Epithelial cell of proximal tubule (primary cell): ENCODE measurements around the gene C12orf57. TPM values are rescaled to one million over a fixed set of nuclear protein-coding genes. Genes with fewer than 3 reads are reported as not detected.

Experiments
- DNase-seq: peaks from one replicate; pipeline ENCODE4 v3.0.0-alpha.2; 2011; ENCODE audit warnings: low read depth
- H3K4me3 ChIP-seq: 2 replicates; pipeline ENCODE4 v1.5.1; 2011; ENCODE audit warnings: low read depth, mild to moderate bottlenecking, low read length
- total RNA-seq: library from RNA; depleted of rRNA; stranded (reverse); fragments of >200 nt; gene quantifications from 2 replicates; pipeline ENCODE4 v1.2.3, GENCODE V29; 2015
- TF ChIP-seq, protein P1 (sequence below): conservative IDR thresholded peaks from 2 replicates; pipeline ENCODE4 v1.5.1; 2012; ENCODE audit warnings: low read depth, mild to moderate bottlenecking, low read length

C12orf57 gene
- total RNA-seq, 1 donor from 2014 or later = 174 TPM

DNA sequence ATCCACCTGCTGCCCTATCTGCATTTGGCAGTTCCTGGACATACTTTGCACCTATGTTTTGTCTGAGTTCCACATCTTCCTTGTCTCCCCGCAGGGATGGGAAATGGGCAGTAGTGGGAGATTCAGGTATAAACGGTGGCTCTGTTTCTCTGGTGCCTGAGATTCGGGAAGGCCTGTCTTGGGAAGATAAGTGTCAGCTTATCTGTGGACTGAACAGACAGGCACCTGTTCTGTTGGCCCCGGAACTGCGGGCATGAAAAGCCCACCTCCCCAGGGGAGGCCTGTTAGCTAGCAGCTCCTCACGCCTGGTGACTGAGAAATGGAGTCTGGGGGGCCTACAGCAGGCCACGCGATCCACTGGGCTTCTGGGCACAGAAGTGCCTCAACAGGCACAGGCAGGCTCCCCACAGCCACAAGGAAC lies 20.8 kb downstream of the C12orf57 start:
- H3K4me3 ChIP-seq = no peak overlapping the region
- DNase-seq = no peak
- TF ChIP-seq, protein P1, sequence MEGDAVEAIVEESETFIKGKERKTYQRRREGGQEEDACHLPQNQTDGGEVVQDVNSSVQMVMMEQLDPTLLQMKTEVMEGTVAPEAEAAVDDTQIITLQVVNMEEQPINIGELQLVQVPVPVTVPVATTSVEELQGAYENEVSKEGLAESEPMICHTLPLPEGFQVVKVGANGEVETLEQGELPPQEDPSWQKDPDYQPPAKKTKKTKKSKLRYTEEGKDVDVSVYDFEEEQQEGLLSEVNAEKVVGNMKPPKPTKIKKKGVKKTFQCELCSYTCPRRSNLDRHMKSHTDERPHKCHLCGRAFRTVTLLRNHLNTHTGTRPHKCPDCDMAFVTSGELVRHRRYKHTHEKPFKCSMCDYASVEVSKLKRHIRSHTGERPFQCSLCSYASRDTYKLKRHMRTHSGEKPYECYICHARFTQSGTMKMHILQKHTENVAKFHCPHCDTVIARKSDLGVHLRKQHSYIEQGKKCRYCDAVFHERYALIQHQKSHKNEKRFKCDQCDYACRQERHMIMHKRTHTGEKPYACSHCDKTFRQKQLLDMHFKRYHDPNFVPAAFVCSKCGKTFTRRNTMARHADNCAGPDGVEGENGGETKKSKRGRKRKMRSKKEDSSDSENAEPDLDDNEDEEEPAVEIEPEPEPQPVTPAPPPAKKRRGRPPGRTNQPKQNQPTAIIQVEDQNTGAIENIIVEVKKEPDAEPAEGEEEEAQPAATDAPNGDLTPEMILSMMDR = no peak

DNA sequence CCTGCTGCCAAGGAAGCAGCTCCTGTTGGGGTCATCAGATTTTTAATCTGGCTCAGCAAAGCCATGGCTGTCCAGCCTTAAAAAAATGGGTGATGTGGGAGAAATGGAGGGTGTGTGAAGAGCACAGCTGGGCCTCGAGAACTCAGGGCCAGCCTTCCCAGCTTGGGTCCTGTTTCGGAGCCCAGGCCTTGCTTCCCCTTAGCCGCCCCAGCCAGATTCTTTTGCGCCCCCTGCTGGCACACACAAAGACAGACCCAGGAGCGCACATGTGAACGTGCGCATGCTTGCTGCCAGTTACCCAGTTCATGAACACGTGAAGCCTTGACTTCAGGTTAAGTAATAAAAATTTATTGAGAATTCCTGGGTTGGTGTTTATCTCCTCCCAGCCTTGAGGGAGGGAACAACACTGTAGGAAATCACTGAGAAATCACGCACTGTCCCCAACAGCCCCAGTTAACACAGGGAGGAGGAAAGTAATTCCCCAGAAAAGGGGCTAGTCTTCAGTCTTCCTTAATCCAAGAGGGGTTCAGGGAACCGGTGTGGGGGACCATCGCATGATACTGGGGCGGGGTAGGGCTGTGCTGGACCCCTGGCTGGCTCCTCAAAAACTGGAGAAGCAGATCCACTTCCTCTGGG lies 21.3 kb downstream of the C12orf57 start:
- no peak overlapping the region for H3K4me3 ChIP-seq

DNA sequence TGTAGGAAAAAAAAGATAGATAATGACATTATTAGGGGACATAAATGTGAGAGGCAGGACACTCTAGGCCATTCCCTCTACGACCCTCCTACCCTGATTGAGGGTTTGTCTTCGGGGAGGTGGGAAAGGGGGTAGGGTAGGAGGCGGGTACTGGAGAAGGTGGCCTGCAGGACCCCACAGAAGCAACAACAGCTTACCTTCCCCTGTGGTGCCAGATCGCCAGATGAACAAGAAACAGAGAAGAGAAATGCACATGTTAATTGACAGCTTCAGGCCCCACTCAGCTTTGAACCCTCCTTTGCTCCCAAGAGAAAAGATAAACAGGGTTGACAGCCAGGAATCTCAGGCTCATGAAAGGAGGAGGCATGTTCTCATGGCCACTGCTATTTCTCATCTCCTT lies 21.9 kb downstream of the C12orf57 start:
- TF ChIP-seq, protein P1 = no peak

More for the DNA sequence above, 21.3 kb downstream of the C12orf57 start:
- no peak for DNase-seq
- TF ChIP-seq, protein P1 = peak; percentile 90

DNA sequence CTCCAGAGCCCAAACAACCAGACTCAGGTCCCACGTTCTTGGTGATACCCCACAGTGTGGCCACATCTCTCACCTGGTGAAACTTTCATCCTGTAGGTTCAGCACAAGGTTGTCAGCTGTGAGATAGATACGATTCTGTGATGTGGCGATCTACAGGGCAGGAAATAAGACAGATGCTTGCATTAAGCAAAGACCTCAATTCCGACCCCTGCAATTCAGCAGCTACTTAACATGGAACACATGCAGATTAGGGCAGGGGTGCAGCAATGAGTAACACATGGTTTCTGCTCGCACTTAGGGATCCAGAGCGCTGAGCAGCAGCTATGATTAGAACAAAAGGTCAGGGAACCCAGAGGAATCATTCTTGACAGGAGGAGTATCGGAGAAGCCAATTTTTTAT lies 22.5 kb downstream of the C12orf57 start:
- H3K4me3 ChIP-seq = no peak overlapping the region
- TF ChIP-seq, protein P1 = no peak
- DNase-seq = no peak

More for the DNA sequence above, 21.9 kb downstream of the C12orf57 start:
- no peak overlapping the region for H3K4me3 ChIP-seq
- no peak for DNase-seq

DNA sequence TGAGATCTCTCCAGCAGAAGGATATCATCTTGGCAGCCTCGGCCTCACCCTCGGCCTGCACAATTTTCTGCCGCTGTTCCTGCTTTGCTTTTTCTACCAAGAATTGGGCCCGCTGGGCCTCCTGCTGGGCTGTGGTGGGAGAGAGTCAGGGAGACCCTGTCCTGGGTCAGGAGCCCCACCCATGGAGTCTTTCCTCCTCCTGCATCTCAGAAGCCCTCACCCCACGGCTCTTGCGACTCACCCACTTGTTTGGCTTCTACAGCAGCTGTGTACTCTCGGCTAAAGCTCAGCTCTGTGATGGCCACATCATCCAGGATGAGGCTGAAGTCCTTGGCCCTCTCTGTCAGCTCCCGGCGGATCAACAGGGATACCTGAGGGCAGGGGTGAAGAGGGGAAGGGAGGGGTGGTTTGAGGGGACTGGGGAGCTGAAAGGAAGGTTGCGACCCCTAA lies 23.9 kb downstream of the C12orf57 start:
- H3K4me3 ChIP-seq = no peak overlapping the region
- TF ChIP-seq, protein P1 = no peak
- DNase-seq = no peak

DNA sequence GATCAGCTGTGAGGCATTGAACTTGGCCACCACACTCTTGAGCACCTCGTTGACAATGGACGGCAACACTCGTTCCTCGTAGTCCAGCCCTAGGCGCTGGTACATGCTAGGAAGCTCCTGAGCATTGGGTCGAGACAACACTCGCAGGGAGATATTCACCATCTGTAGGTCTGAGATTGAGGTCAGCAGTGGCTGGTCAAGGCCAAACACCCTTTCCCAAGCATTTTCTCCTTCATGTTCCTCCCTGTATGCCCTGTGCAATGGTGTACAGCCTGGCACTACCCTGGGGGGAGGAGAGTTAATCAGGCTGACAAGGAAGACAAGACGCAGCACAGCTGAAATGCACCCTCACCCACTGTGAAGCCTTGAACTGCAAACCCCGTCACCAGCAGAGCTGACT lies 24.6 kb downstream of the C12orf57 start:
- DNase-seq = no peak
- TF ChIP-seq, protein P1 = no peak

DNA sequence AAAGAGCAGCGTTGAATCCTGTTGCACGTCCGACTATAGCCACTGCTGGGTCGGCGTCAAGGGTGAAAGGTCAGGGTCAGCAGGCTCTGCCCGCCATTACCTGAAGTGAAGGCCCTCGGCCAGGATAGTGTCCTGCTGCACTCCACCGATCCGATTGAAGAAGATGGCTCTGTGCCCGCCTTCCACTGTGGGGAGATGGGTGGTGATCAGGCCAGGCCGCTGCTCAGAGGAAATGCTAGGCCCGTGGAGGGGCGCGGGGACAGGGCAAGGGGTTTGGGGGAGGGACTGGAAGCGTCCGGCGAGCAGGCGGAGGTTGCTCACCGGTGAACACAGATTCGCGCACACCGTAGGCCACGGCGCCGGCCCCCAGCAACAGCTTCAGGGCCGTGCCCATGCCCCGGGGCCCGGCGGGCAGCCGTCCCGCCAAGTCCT lies 26.3 kb downstream of the C12orf57 start:
- no peak for DNase-seq
- H3K4me3 ChIP-seq = peak overlapping the region; percentile 99
- TF ChIP-seq, protein P1 = no peak

More for the DNA sequence above, 24.6 kb downstream of the C12orf57 start:
- H3K4me3 ChIP-seq = no peak overlapping the region
